SK-N-SH (cell line): ENCODE results near the gene TRIM69. TPM values are rescaled to one million over a fixed set of nuclear protein-coding genes. Genes with fewer than 3 reads are reported as not detected.

Experiments
- CTCF ChIA-PET: fragments of 300-600, 350-600 bp; formaldehyde crosslinking; extraction: SDS; loops from one replicate; lab custom pipeline; 2021; lab: Yijun Ruan, JAX
- POLR2A ChIA-PET: fragments of 350-600 bp; sonication (Branson Sonifier 250); formaldehyde crosslinking; extraction: SDS; loops from one replicate; lab custom pipeline; 2020; ENCODE audit warnings: antibody characterized with exemption, inconsistent platforms; lab: Yijun Ruan, JAX
- DNase-seq: peaks from one replicate; pipeline ENCODE4 v3.0.0; 2012
- H2AFZ ChIP-seq: fragments of 200-600 bp; sonication (generic); 2 replicates; pipeline ENCODE4 v1.8.1; 2016; ENCODE audit warnings: antibody characterized with exemption, mild to moderate bottlenecking, low read depth
- H3F3A ChIP-seq: fragments of 200-600 bp; sonication (generic); replicated peaks from 2 replicates; pipeline ENCODE3; 2016; ENCODE audit warnings: antibody characterized with exemption, mild to moderate bottlenecking; ENCODE audit not compliant: insufficient read depth
- H3K27ac ChIP-seq, 2 experiments: fragments of 200-500 bp in 1 of 2; fragments of 200-600 bp in 1 of 2; sonication (Bioruptor generic) in 1 of 2; sonication (generic), shearing (Covaris generic) in 1 of 2; 2 replicates each; pipeline versions ENCODE4 v1.5.1 to v1.6.1; 2014 to 2016; ENCODE audit warnings: low read depth in 2 of 2, inconsistent platforms in 1 of 2, low read length in 1 of 2, mild to moderate bottlenecking in 1 of 2, mixed read lengths in 1 of 2
- H3K27me3 ChIP-seq: fragments of 200-600 bp; sonication (generic), shearing (Covaris generic); 2 replicates; pipeline ENCODE4 v1.6.1; 2016; ENCODE audit warnings: mixed run types; ENCODE audit not compliant: insufficient read depth
- H3K36me3 ChIP-seq, 2 experiments: fragments of 200-500 bp in 1 of 2; fragments of 200-600 bp in 1 of 2; sonication (Bioruptor generic) in 1 of 2; sonication (generic) in 1 of 2; replicated peaks in 1 of 2; 2 replicates each; pipeline versions ENCODE3 to v1.5.1; 2014 to 2016; ENCODE audit warnings: low read length in 1 of 2, mild to moderate bottlenecking in 1 of 2; ENCODE audit not compliant: insufficient read depth in 2 of 2, control insufficient read depth in 1 of 2
- H3K4me1 ChIP-seq, 2 experiments: fragments of 200-500 bp in 1 of 2; fragments of 200-600 bp in 1 of 2; sonication (Bioruptor generic) in 1 of 2; sonication (generic), shearing (Covaris generic) in 1 of 2; 2 replicates each; pipeline versions ENCODE4 v1.5.1 to v1.6.1; 2014 to 2016; ENCODE audit warnings: low read depth in 1 of 2, low read length in 1 of 2, mixed run types in 1 of 2; ENCODE audit not compliant: insufficient read depth in 2 of 2, control insufficient read depth in 1 of 2
- H3K4me2 ChIP-seq: fragments of 200-600 bp; sonication (generic), shearing (Covaris generic); 2 replicates; pipeline ENCODE4 v1.6.1; 2017; ENCODE audit warnings: mixed run types
- H3K4me3 ChIP-seq, 2 experiments: fragments of 200-500 bp in 1 of 2; fragments of 200-600 bp in 1 of 2; sonication (Bioruptor generic) in 1 of 2; sonication (generic), shearing (Covaris generic) in 1 of 2; 2 replicates each; pipeline versions ENCODE4 v1.5.1 to v1.8.1; 2014 to 2016; ENCODE audit warnings: low read depth in 2 of 2, inconsistent platforms in 1 of 2, low read length in 1 of 2, mild to moderate bottlenecking in 1 of 2, mixed read lengths in 1 of 2, moderate library complexity in 1 of 2
- H3K79me2 ChIP-seq: fragments of 200-600 bp; sonication (generic); 2 replicates; pipeline ENCODE4 v1.8.1; 2017; ENCODE audit warnings: mild to moderate bottlenecking; ENCODE audit not compliant: insufficient read depth
- H3K9ac ChIP-seq: fragments of 200-600 bp; sonication (generic); 2 replicates; pipeline ENCODE4 v1.6.1; 2017; ENCODE audit warnings: mixed run types
- H3K9me2 ChIP-seq: fragments of 200-600 bp; sonication (generic); 2 replicates; pipeline ENCODE4 v1.6.1; 2017; ENCODE audit warnings: mixed run types
- H3K9me3 ChIP-seq: fragments of 200-600 bp; sonication (generic); 2 replicates; pipeline ENCODE4 v1.6.1; 2017; ENCODE audit warnings: mixed run types, mild to moderate bottlenecking, moderate library complexity
- H4K20me1 ChIP-seq: fragments of 200-600 bp; sonication (generic); 2 replicates; pipeline ENCODE4 v1.6.1; 2017; ENCODE audit warnings: mild to moderate bottlenecking, mixed run types; ENCODE audit not compliant: insufficient read depth
- CHD2 ChIP-seq: fragments of 150-350 bp; IDR thresholded peaks from 2 replicates; pipeline ENCODE4 v1.6.1; 2018; ENCODE audit warnings: low read length; ENCODE audit not compliant: partially characterized antibody
- ELF1 ChIP-seq: IDR thresholded peaks from 2 replicates; pipeline ENCODE4 v1.4.0; 2012
- EZH2phosphoT487 ChIP-seq: fragments of 200-600 bp; sonication (generic); IDR thresholded peaks from 2 replicates; pipeline ENCODE4 v1.6.1; 2017; ENCODE audit warnings: low read depth, mixed run types, mild to moderate bottlenecking, antibody characterized with exemption, moderate library complexity, borderline replicate concordance
- FOSL2 ChIP-seq: IDR thresholded peaks from 2 replicates; pipeline ENCODE4 v1.4.0; 2012; ENCODE audit warnings: low read depth, mild to moderate bottlenecking, moderate library complexity, borderline replicate concordance
- FOXJ3 ChIP-seq: sonication (generic); formaldehyde crosslinking; IDR thresholded peaks from 2 replicates; pipeline ENCODE4 v1.5.1; 2020; ENCODE audit warnings: mild to moderate bottlenecking, missing genetic modification reagents
- FOXM1 ChIP-seq: IDR thresholded peaks from 2 replicates; pipeline ENCODE4 v1.4.0; 2012; ENCODE audit warnings: low read depth, mild to moderate bottlenecking
- MEF2A ChIP-seq: IDR thresholded peaks from 2 replicates; pipeline ENCODE4 v1.4.0; 2012; ENCODE audit warnings: low read depth, borderline replicate concordance
- MXI1 ChIP-seq: IDR thresholded peaks from 2 replicates; pipeline ENCODE4 v1.6.1; 2012; ENCODE audit warnings: mild to moderate bottlenecking, low read depth, low read length, improper control_type of control experiment
- NFIC ChIP-seq: IDR thresholded peaks from 2 replicates; pipeline ENCODE4 v1.4.0; 2012; ENCODE audit warnings: borderline replicate concordance
- NRF1 ChIP-seq: IDR thresholded peaks from 2 replicates; pipeline ENCODE4 v1.6.1; 2012; ENCODE audit warnings: low read depth, mild to moderate bottlenecking, low read length
- POLR2AphosphoS5 ChIP-seq: IDR thresholded peaks from 2 replicates; pipeline ENCODE4 v1.6.1; 2012; ENCODE audit warnings: low read depth, low read length
- RAD21 ChIP-seq: IDR thresholded peaks from 2 replicates; pipeline ENCODE4 v1.6.1; 2012; ENCODE audit warnings: mild to moderate bottlenecking, low read length
- RCOR1 ChIP-seq: fragments of 150-350 bp; IDR thresholded peaks from 2 replicates; pipeline ENCODE4 v1.6.1; 2017; ENCODE audit warnings: antibody characterized with exemption, low read length
- RFX5 ChIP-seq: IDR thresholded peaks from 2 replicates; pipeline ENCODE4 v1.6.1; 2012; ENCODE audit warnings: mild to moderate bottlenecking, improper control_type of control experiment, low read length
- RXRA ChIP-seq: IDR thresholded peaks from 2 replicates; pipeline ENCODE4 v1.4.0; 2012; ENCODE audit warnings: low read depth, mild to moderate bottlenecking, borderline replicate concordance
- SIN3A ChIP-seq: IDR thresholded peaks from 2 replicates; pipeline ENCODE4 v1.6.1; 2012; ENCODE audit warnings: low read depth, mild to moderate bottlenecking, low read length, moderate library complexity, borderline replicate concordance
- TAF1 ChIP-seq: IDR thresholded peaks from 2 replicates; pipeline ENCODE4 v1.6.1; 2012; ENCODE audit warnings: low read depth, mild to moderate bottlenecking, low read length, moderate library complexity, borderline replicate concordance
- TCF12 ChIP-seq: IDR thresholded peaks from 2 replicates; pipeline ENCODE4 v1.4.0; 2012
- TEAD4 ChIP-seq: IDR thresholded peaks from 2 replicates; pipeline ENCODE4 v1.4.0; 2012; ENCODE audit warnings: mild to moderate bottlenecking, borderline replicate concordance; ENCODE audit not compliant: insufficient read depth
- YY1 ChIP-seq: IDR thresholded peaks from 2 replicates; pipeline ENCODE4 v1.4.0; 2012; ENCODE audit warnings: low read depth, mild to moderate bottlenecking
- WGBS: methylation state at CpG from one replicate; pipeline ENCODE4 v1.1.6; 2017; ENCODE audit warnings: low lambda C conversion rate; 5-methylcytosine and 5-hydroxymethylcytosine counted together
- polyA plus RNA-seq, 3 experiments: library from polyadenylated mRNA; depleted of rRNA; stranded (reverse); fragments of >200 nt; gene quantifications; 2 replicates each; pipeline ENCODE4 v1.2.3, GENCODE V29; 2012
- TF ChIP-seq, protein P1 (sequence below): IDR thresholded peaks from 2 replicates; pipeline ENCODE4; 2012
- TF ChIP-seq, protein P2 (sequence below): fragments of 200-600 bp; sonication (generic); IDR thresholded peaks from 2 replicates; pipeline ENCODE4 v1.6.1; 2017; ENCODE audit warnings: antibody characterized with exemption, mild to moderate bottlenecking, moderate library complexity
- TF ChIP-seq, protein P3 (sequence below): fragments of 150-350 bp; IDR thresholded peaks from 2 replicates; pipeline ENCODE4 v1.6.1; 2017; ENCODE audit warnings: antibody characterized with exemption, low read length, low read depth, borderline replicate concordance
- TF ChIP-seq, protein P4 (sequence below): fragments of 150-350 bp; IDR thresholded peaks from 2 replicates; pipeline ENCODE4 v1.6.1; 2016; ENCODE audit warnings: mild to moderate bottlenecking, low read depth, low read length

The TRIM69 gene
- polyA plus RNA-seq, 1 of the 3 experiments (the other 2 are of a cell fraction) = 9.7 TPM

DNA sequence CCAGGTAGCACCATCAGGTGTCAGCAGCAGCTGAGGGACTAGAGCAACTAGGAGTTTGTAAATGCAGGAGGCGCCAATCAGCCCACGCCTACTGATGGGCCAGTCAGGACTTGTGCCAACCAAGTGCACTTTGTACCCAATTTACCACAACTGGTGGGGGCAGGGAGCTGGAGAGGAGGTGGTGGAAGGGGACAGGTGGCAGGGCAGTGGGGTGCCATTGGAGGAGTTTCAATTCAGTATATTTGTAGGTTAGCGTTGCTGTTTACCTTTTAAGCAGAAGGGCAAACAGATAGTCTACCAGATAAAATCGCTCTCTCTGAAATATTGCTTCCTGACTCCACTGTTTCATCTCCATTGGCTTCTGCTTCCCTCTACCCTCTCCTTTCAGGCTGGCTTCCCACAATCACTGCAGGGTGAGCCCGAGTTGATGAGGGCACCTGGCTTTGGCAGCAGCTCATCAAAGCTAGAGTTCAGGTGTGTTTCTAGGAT is 75.7 kb downstream of the TRIM69 start:
- Histone ChIP-seq H3K27me3 (peaks cover 15% of the 10 kb centered on the region; the same call in 1 of the 2 replicates), H3K9me2 (no peaks in the 10 kb centered on the region), H4K20me1 (no peaks in the 10 kb centered on the region), H3F3A (no peaks in the 10 kb centered on the region), H3K79me2 (no peaks in the 10 kb centered on the region), H3K4me1 (peaks cover 0 to 2% of the 10 kb centered on the region in 2 experiments; a peak in 1 of 4 replicates), H3K9me3 (no peaks in the 10 kb centered on the region), H3K4me3 (no peak overlapping the region), H3K9ac (no peak overlapping the region), H2AFZ (no peak overlapping the region), H3K27ac (no peak overlapping the region), H3K36me3 (no peaks in the 10 kb centered on the region), H3K4me2 (no peak overlapping the region)
- ChIA-PET POLR2A (no interaction called here), CTCF (interaction anchor here (2.0 kb wide), 1 partner anchor 13 kb away, joined by 4 read pairs; no protein-coding TSS in a partner anchor)
- no peak for TF ChIP-seq POLR2AphosphoS5
- no peak for TF ChIP-seq YY1
- TF ChIP-seq NFIC = no peak
- TF ChIP-seq, protein P1, sequence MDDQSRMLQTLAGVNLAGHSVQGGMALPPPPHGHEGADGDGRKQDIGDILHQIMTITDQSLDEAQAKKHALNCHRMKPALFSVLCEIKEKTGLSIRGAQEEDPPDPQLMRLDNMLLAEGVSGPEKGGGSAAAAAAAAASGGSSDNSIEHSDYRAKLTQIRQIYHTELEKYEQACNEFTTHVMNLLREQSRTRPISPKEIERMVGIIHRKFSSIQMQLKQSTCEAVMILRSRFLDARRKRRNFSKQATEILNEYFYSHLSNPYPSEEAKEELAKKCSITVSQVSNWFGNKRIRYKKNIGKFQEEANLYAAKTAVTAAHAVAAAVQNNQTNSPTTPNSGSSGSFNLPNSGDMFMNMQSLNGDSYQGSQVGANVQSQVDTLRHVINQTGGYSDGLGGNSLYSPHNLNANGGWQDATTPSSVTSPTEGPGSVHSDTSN = no peak
- no peak for TF ChIP-seq FOXJ3 (CRISPR knock-in tag)
- TF ChIP-seq EZH2phosphoT487 = no peak
- no peak for TF ChIP-seq MEF2A
- TF ChIP-seq, protein P2, sequence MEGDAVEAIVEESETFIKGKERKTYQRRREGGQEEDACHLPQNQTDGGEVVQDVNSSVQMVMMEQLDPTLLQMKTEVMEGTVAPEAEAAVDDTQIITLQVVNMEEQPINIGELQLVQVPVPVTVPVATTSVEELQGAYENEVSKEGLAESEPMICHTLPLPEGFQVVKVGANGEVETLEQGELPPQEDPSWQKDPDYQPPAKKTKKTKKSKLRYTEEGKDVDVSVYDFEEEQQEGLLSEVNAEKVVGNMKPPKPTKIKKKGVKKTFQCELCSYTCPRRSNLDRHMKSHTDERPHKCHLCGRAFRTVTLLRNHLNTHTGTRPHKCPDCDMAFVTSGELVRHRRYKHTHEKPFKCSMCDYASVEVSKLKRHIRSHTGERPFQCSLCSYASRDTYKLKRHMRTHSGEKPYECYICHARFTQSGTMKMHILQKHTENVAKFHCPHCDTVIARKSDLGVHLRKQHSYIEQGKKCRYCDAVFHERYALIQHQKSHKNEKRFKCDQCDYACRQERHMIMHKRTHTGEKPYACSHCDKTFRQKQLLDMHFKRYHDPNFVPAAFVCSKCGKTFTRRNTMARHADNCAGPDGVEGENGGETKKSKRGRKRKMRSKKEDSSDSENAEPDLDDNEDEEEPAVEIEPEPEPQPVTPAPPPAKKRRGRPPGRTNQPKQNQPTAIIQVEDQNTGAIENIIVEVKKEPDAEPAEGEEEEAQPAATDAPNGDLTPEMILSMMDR = no peak
- no peak for TF ChIP-seq FOXM1
- TF ChIP-seq CHD2 = no peak
- no peak for TF ChIP-seq NRF1
- DNase-seq = no peak
- WGBS = 37% methylated on average over 5 of the region's 5 CpGs

DNA sequence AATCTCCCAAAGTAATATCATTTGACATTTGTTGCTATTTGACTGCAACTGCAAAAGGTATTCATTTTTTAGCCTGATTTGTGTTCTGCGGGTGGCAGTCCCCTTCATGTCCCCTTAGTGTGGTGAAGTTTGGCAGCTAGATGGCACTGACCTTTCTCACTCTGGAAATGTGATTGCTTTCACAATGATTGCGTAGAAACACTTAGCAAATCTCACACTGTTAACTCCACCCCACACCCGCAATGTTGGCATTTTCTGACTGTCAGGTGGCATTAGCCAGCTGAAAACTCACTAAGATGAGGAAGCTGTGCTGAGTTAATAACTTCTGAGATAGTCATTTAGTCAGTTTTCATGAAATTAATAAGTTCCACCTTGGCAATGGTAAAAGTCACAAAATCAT is 76.9 kb downstream of the TRIM69 start:
- CTCF ChIA-PET = interaction anchor here (0.8 to 2.0 kb wide), 4 partner anchors 14 to 305 kb away, joined by 3 to 4 read pairs (median 4); no protein-coding TSS in a partner anchor
- peaks cover 0 to 2% of the 10 kb centered on the region in 2 experiments; a peak in 1 of 4 replicates for H3K4me1 ChIP-seq
- H3K9me2 ChIP-seq = no peaks in the 10 kb centered on the region
- DNase-seq = no peak
- no peaks in the 10 kb centered on the region for H3K79me2 ChIP-seq
- H3K9me3 ChIP-seq = no peaks in the 10 kb centered on the region
- peaks cover 15% of the 10 kb centered on the region; the same call in 1 of the 2 replicates for H3K27me3 ChIP-seq
- 59% methylated on average over 3 of the region's 3 CpGs for WGBS
- POLR2A ChIA-PET = no interaction called here
- no peaks in the 10 kb centered on the region for H3K36me3 ChIP-seq
- no peak overlapping the region for H3K4me3 ChIP-seq
- H2AFZ ChIP-seq = no peak overlapping the region
- no peak overlapping the region for H3K27ac ChIP-seq
- no peaks in the 10 kb centered on the region for H3F3A ChIP-seq
- no peak overlapping the region for H3K4me2 ChIP-seq
- no peak overlapping the region for H3K9ac ChIP-seq
- no peaks in the 10 kb centered on the region for H4K20me1 ChIP-seq
- TF ChIP-seq, protein P3, sequence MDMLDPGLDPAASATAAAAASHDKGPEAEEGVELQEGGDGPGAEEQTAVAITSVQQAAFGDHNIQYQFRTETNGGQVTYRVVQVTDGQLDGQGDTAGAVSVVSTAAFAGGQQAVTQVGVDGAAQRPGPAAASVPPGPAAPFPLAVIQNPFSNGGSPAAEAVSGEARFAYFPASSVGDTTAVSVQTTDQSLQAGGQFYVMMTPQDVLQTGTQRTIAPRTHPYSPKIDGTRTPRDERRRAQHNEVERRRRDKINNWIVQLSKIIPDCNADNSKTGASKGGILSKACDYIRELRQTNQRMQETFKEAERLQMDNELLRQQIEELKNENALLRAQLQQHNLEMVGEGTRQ = no peak
- TF ChIP-seq EZH2phosphoT487 = no peak
- no peak for TF ChIP-seq RAD21
- TF ChIP-seq TEAD4 = no peak
- TF ChIP-seq ELF1 = no peak
- no peak for TF ChIP-seq RFX5
- TF ChIP-seq, protein P4, sequence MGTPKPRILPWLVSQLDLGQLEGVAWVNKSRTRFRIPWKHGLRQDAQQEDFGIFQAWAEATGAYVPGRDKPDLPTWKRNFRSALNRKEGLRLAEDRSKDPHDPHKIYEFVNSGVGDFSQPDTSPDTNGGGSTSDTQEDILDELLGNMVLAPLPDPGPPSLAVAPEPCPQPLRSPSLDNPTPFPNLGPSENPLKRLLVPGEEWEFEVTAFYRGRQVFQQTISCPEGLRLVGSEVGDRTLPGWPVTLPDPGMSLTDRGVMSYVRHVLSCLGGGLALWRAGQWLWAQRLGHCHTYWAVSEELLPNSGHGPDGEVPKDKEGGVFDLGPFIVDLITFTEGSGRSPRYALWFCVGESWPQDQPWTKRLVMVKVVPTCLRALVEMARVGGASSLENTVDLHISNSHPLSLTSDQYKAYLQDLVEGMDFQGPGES = no peak
- no peak for TF ChIP-seq TAF1
- TF ChIP-seq, protein P1 = no peak
- TF ChIP-seq FOSL2 = no peak
- no peak for TF ChIP-seq RCOR1
- TF ChIP-seq TCF12 = no peak
- TF ChIP-seq RXRA = no peak
- TF ChIP-seq NRF1 = no peak
- no peak for TF ChIP-seq POLR2AphosphoS5
- no peak for TF ChIP-seq SIN3A
- no peak for TF ChIP-seq MXI1
